GM18505 (cell line): Measurements from ENCODE around the gene HSF2BP.
"Not testable (repeated sequence)": the region's sequence is repeated elsewhere in the genome, so short reads cannot be mapped to it uniquely, and the experiment has no call there.

Experiments
- ATAC-seq: cut with Tn5 transposase; IDR thresholded peaks from one replicate; pipeline ENCODE4 v1.9.1; 2021; ENCODE audit not compliant: unreplicated experiment

The HSF2BP gene

DNA sequence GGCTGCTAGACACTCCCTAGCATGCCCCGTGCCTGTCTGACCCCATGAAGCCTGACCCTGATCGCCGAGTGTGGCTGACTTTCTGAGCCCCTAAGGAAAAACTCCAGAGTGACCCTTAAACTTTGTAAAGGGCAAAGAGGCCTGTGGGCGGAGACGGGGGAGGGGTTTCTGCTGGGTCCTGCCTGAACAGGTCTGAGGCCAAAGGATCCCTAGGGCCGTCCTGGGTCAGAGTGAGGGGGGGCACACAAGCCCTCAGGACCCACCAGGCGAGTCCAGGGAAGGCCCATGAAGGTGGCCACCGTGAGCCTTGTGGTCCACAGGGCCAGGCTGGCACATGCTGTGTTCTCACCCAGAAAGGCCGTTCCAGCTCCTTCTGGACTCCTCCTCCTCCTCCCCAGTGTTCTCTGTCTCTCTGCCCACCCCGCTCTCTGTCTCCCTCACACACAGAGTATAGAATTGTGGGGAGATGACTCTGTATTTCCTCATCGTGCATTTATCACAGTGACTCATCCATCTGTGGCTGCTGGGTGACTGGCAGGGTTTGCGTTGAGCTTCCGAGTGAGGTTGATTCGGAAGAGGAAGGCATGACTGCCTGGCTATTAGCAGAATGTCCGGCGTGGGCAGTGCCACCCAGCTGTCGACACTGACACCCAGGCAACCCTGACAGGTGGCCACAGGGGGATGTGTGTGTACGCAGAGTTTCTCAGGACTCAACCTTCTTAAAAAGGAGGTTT is 164.8 kb downstream of the HSF2BP start:
- not testable (repeated sequence) for ATAC-seq

DNA sequence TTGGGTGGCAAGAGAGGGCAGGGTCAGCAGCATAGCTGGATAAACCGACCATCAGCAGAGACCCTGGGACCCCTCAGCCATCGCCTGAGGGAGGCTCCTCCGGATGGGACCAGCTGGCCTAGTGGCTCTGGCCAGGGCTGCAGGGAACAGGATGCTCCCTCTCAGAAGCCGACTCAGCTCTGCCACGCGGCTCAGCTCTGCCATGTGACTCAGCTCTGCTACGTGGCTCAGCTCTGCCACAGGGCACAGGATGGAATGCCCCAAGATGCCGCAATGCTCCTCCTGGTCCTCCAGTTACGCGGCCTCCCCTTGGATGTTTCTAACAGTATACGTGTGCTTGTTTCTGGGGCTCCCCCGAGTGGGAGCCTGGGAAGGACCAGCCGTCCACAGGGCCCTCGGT is 165.8 kb downstream of the HSF2BP start:
- not testable (repeated sequence) for ATAC-seq

DNA sequence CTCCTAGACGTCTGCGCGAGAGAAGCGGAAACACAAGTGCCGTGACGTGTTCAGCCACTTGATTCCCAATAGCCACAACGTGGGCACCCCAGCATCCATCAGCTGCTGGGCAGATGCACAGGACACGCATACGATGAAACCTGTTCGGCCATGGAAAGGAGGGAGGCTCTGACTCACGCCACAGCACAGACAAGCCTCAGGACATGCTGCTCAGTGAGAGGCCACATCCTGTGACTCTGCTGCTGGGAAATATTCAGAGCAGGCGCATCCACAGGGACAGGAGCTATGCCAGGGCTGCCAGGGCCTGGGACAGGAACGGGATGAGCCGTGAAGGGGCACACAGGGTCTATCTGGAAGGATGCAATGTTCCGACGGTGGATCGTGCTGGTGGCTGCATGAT is 171.1 kb downstream of the HSF2BP start:
- ATAC-seq: not testable (repeated sequence)

DNA sequence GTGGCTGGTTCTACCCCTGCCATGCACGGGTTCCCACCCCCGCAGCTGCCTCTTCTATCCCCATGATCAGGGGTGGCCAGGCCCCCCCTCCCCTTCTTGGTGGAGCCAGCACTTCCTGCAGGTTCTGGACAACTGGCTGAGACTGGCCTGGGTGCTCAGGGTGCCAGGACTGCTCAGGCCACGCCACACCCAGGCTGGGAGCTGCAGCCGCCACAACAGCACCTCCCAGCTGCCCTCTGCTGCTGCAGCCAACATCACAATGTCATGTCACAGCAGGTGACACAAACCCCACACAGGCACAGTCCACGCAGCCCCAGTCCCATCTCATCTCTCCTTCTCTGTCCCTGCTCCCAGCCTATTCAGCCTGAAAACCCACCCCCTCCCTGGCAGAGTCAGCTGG is 173.2 kb downstream of the HSF2BP start:
- not testable (repeated sequence) for ATAC-seq

DNA sequence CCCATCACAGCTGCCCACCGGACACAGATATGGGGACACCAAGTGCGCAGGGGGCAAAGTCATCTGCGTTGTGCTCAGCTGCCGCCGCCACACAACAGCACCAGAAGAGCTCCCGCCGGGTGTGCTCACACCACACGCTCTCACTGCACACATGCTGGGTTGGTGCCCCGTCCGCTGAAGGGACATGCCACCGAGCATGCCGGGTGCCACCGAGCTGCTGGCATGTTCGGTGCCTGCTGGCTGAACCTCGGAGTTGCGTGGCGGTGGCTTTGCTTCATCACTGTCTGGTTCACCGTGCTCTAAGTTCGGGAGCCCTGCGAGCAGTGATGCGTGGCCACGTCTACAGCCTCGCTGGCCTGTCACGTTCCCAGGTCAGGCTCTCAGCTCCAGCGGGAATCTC is 174.3 kb downstream of the HSF2BP start:
- ATAC-seq: not testable (repeated sequence)

DNA sequence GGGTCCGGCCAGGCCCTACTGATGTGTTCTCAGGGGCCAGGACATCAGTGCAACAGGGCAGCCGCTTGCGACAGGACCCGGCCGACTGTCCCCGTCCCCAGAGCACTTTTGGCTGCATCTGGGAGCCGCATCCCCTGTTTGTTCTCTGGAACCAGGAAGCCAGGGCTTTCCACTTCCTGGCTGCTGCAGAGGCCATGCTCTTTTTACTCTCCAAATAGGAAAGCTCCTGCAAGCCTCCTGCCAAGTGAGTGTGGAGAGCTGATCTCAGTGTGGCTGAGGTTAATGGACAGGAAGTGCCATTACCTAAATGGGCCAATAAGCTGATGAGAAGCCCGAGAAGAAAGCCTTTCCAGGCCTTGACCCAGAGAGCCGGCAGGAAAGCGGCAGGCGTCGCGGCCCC is 180.1 kb downstream of the HSF2BP start:
- ATAC-seq: not testable (repeated sequence)
